Hematopoietic multipotent progenitor cell treated with erythropoietin and hydrocortisone succinate and interleukin-3 and kit ligand, for 17 days (in vitro differentiated cells): ENCODE measurements around the gene S100A9.
"Not testable (repeated sequence)": the region's sequence is repeated elsewhere in the genome, so short reads cannot be mapped to it uniquely, and the experiment has no call there.

Experiments used
- DNase-seq: peaks from one replicate; pipeline ENCODE4 v3.0.0-alpha.2; 2015; ENCODE audit warnings: low spot score

The S100A9 gene

DNA sequence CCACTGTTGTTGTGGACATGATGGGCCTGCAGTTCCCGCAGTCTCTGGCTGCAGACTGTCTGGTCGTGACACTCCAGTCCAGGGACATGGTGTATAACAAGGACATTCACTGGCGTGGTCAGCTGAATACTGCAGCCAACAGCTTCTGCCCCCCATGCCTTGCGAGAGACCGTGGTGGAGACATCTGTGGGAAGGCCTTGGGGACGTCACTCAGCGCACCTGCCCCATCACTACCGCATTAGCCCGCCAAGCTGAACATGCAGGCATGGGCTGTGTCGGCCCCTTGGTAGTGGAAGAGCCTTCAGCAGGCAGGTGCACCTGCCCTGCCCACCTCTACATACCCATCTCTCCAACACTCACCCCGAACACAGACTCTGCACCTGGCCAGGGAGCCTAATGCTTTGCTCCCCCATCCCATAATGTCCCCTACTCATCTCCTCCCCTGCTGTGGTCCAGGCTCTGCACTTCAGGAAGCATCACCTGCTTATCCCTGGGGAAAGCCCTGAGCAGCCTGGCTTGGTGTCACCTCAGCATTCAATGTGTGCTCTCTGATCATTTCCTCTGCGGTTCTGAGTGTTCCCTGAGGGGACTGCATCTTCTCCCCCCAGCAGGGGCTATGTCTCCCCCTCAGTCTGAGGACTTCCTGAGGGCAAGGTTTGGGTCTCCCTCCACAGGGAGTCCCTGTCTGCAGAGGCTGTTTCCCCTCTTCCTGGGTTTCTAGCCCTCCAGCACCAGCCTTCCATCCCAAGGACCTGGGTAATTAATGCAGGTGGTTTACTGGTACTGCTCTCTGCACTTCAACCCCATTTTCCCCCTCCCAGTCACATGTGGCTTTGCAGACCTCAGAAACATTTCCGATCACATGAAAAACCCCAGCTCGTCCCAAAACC, 12.2 kb upstream of the S100A9 start:
- DNase-seq, result no peak

DNA sequence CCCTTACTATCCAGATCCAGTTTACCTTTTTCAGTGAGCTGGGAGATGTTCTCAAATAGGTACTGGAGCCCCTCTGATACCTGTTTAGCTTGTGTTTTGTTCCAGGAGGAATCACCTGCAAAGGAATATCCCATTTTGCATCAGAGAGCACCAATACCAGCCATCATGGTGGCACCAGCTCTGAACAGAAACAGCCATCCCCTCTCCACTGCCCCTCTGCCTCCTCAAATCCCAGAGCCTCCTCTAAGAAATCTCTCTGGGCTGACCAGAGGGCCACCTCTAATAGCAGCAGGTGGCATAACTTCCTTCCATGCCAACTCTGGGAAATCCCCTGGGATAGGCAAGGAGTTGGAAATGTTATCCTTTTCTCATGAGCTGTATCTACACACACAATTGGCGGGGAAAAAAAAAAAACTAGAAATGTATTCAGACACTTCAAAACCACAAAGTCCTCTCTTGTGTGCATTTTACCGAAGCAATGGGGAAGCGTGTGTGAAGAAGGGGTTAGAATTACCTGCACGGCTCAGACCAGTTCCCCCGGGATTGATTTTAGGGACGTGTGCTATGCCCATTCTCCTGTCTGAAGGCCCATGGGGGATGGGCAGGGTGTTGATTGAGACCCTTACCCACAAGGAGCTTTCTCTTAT, 11.5 kb upstream of the S100A9 start:
- DNase-seq, result no peak

- not testable (repeated sequence) for DNase-seq
Observed at GRCh38 chr1:153347049-153347448, 10.6 kb upstream of the S100A9 start.

GRCh38 chr1:153347856-153348255, 9.8 kb upstream of the S100A9 start:
- DNase-seq, result no peak

DNA sequence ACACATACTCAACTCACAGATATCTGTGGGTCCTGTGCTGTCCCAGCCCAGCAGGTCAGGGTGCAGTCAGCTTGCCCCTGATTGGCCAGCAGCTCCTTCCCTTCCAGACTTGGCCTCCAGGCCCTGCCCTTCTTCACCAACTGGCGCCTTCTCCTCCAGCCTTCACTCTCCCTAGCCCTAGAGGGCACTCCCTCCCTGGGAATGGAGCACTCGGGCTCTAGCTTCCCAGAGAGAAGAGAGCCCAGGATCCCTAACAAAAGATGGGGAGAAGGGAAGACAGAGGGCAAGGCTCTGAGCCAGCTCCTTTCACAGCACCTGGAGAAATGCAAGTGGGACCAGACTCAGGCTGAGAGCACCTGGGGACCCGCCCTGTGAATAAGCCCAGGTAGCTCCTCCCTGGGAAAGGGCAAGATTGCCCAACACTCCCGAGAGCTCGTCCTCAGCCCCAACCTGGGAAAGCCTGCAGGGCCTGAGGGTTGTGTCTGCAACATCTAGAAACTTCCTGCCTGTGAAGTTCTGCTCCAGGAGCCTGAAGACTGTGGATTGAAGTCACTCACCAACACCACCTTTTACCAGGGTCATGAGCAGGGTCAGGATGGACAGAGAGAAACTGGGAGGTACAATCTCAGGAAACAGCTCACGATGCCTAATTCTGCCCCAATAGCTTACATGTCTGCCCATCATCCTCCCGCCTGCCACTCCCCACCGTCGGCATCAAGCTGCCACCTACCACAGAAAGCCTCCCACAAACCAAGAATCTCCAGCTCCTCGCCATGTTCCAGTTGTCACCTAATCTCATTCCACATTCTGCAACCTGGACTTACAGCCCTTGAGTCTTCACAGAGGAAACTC, 8.9 kb upstream of the S100A9 start, which contains the start of gene PGLYRP4:
PGLYRP4 (minus strand) TSS at position 331 of the 852 bp plus-strand sequence. CDS start 909 bp downstream, outside the sequence.
- no peak for DNase-seq

DNA sequence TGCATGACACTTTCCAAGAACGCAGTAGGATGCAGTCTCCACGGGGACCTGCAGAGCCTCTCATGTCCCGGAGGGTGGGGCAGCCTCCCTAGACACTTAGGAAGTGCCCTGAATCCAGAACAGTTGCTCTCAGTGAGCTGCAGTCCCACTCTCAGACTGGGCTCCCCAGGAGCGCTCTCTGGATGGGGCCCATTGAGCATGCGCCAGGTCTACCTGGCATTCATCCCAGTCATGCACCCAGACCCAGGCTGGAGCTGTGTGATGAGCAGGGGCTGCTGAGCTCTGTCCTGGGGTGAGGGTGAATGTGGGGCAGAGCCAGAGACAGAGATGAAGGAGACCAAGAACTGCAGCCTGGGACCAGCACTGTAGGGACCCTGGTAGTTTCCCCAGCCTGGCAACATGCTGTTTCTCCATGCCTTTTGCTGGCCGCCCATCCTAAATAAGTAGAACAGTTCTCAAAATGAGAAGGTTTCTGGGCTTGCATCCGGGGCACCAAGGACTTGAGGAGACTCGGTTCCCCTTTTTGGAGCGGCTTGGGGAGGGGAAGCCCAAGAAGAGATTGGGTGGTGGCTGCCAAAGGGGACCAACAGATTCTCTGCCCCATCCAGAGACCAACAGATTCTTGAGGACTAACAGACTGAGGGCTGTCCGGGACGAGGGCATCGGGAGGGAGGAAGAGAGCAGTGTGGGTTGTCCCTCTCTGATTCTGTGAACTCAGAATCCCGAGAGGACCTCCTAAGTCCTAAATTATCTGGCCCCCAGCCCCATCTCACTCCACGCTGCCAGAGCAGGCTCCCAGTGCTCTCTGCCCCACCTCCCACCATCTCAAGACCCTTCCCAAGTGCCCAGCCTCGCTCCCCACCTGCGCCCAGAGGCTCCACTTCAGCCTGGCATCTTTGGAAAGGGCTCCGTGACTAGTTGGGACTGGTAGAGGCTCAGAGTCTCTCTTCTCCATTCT, 8.0 kb upstream of the S100A9 start:
- peak; percentile 12 for DNase-seq

- peak; percentile 14 for DNase-seq
Observed at GRCh38 chr1:153350321-153350957, 7.2 kb upstream of the S100A9 start.

GRCh38 chr1:153352523-153352922, 5.1 kb upstream of the S100A9 start:
- DNase-seq, result peak; percentile 73

- DNase-seq, result no peak
Observed at GRCh38 chr1:153353226-153353947, 4.3 kb upstream of the S100A9 start.

DNA sequence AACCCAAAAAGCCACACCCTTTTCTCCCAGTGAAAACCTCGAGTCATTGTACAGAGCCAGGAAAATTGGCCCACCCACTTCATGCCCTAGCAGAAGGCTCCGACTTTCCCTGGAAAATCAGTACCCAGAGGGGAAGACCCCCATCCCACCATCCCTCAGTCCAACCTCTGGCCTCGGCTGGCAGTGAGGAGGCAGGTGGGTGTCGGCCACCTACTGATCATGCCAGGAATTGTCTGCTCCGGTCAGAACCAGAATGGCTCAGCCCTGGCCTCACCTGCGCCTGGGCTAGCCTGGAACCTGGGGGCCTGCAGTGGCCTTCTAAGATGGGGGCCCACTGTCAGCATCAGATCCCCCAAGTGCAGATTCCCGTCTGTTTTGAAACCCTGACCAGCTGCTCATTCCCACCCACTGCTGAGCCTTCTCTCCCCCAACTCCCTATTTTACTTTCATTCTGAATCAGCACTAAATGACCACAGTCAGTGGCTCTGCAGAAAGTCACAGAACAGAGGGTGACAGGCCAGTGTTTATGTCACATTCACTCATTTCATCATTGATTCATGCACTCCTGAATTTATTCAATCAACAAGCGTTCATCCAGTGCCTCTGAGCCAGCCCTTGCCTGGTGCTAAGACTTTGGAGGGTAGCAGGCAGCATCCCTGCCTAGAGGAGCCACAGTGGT, 3.0 kb upstream of the S100A9 start:
- no peak for DNase-seq

- DNase-seq, result no peak
Observed at GRCh38 chr1:153355445-153356071, 2.1 kb upstream of the S100A9 start.

- no peak for DNase-seq
Observed at GRCh38 chr1:153356392-153357075, 1.1 kb upstream of the S100A9 start.

- DNase-seq, result no peak
Observed at GRCh38 chr1:153357076-153357852, 390 bp upstream of the S100A9 start.

DNA sequence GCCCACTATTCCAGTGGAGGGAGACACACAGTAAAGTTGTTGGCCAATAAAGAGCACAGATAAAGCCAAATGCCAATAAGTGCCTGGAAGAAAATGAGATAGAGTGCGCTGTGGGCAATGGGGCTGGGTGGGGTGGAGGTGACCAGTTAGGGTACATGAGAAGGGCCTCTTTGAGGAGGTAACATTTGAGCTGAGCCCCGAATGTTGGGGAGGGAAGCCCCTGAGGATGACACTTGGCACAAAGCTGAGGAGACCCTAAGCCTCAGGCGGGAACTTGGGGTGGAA, 979 bp downstream of the S100A9 start:
- DNase-seq, result no peak

DNA sequence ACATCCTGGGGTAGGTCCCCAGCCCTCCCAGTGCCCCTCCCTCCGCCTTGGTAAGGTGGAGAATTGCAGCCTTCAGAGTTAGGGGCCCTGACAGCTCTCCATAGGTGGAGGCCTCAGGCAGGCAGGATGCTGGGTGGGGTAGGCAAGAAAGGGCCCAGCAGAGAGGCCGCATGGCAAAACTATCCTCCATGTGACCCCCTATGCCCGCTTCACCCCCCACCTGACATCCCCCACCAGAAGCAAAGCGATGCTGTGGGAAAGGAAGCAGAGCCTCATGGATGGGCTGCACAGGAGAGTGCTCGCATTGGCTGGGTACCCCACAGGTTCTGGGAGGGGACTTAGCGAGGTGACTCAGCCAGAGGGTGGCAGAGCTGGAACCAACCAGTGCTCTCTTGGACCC, 1.6 kb downstream of the S100A9 start:
- DNase-seq, result no peak

- no peak for DNase-seq
Observed at GRCh38 chr1:153360190-153360589, 2.5 kb downstream of the S100A9 start.

GRCh38 chr1:153360592-153361479, 3.2 kb downstream of the S100A9 start:
- DNase-seq, result no peak
